Activated CD8-positive, alpha-beta memory T cell treated with anti-CD3 and anti-CD28 coated beads, Interleukin-2, amount 50 U/mL, for 48 hours (primary cell): ENCODE measurements around the gene PLEKHO2.

ENCODE experiments used
- DNase-seq: peaks from one replicate; pipeline ENCODE4 v3.0.0-alpha.2; 2020

PLEKHO2 gene

GRCh38 chr15:64828985-64829384 lies 12.7 kb upstream of the PLEKHO2 start:
- DNase-seq: no peak

- DNase-seq: no peak
These were observed 8.0 kb upstream of the PLEKHO2 start for GRCh38 chr15:64833690-64834089.

GRCh38 chr15:64836023-64836536 lies 5.6 kb upstream of the PLEKHO2 start:
- DNase-seq: no peak

GRCh38 chr15:64837502-64837901 lies 4.2 kb upstream of the PLEKHO2 start:
- no peak for DNase-seq

- no peak for DNase-seq
These were observed 713 bp upstream of the PLEKHO2 start for GRCh38 chr15:64841060-64841343.

- DNase-seq: no peak
These were observed 603 bp downstream of the PLEKHO2 start for GRCh38 chr15:64842096-64842939.

GRCh38 chr15:64842986-64843561 lies 1.4 kb downstream of the PLEKHO2 start:
- no peak for DNase-seq

- no peak for DNase-seq
These were observed 2.3 kb downstream of the PLEKHO2 start for GRCh38 chr15:64843991-64844390.

GRCh38 chr15:64844576-64845145 lies 2.9 kb downstream of the PLEKHO2 start:
- no peak for DNase-seq

GRCh38 chr15:64845183-64845611 lies 3.5 kb downstream of the PLEKHO2 start:
- no peak for DNase-seq

- DNase-seq: no peak
These were observed 4.3 kb downstream of the PLEKHO2 start for GRCh38 chr15:64845831-64846595.

GRCh38 chr15:64847016-64847415 lies 5.3 kb downstream of the PLEKHO2 start:
- DNase-seq: no peak

GRCh38 chr15:64847448-64847847 lies 5.7 kb downstream of the PLEKHO2 start:
- DNase-seq: no peak

- no peak for DNase-seq
These were observed 6.4 kb downstream of the PLEKHO2 start for GRCh38 chr15:64847876-64848716.

GRCh38 chr15:64850778-64851502 lies 9.2 kb downstream of the PLEKHO2 start:
- no peak for DNase-seq

- DNase-seq: no peak
These were observed 9.8 kb downstream of the PLEKHO2 start for GRCh38 chr15:64851503-64851840.

- no peak for DNase-seq
These were observed 12.3 kb downstream of the PLEKHO2 start for GRCh38 chr15:64854041-64854440.

GRCh38 chr15:64854526-64854925 lies 12.8 kb downstream of the PLEKHO2 start:
- DNase-seq: no peak

- no peak for DNase-seq
These were observed 13.7 kb downstream of the PLEKHO2 start for GRCh38 chr15:64855205-64855975.

GRCh38 chr15:64856429-64857145 lies 14.9 kb downstream of the PLEKHO2 start:
- no peak for DNase-seq
